ENCODE data around the gene CLN5.

- TF ChIP-seq CTCF (conservative IDR thresholded peaks at IDR 0.05; ENCODE audit: low read depth in 2 of 2) (no peak), REST (IDR thresholded peaks at IDR 0.05; ENCODE audit: unreplicated experiment) (no peak), ZNF331 (CRISPR knock-in tag; IDR thresholded peaks at IDR 0.05; ENCODE audit: low read depth) (no peak), EZH2phosphoT487 (IDR thresholded peaks at IDR 0.05; ENCODE audit: unreplicated experiment) (no peak), POLR2AphosphoS5 (IDR thresholded peaks at IDR 0.05; ENCODE audit: low read depth) (no peak)
Measured at GRCh38 chr13:76975863-76976262, 16.0 kb upstream of the CLN5 start.

Data from GM23338 (cell line).